ENCODE measurements around the gene TMEM18. TPM values are rescaled to one million over a fixed set of nuclear protein-coding genes. Genes with fewer than 3 reads are reported as not detected.

TMEM18 gene
- total RNA-seq = 16.3 and 21.1 TPM in 2 replicates

DNA sequence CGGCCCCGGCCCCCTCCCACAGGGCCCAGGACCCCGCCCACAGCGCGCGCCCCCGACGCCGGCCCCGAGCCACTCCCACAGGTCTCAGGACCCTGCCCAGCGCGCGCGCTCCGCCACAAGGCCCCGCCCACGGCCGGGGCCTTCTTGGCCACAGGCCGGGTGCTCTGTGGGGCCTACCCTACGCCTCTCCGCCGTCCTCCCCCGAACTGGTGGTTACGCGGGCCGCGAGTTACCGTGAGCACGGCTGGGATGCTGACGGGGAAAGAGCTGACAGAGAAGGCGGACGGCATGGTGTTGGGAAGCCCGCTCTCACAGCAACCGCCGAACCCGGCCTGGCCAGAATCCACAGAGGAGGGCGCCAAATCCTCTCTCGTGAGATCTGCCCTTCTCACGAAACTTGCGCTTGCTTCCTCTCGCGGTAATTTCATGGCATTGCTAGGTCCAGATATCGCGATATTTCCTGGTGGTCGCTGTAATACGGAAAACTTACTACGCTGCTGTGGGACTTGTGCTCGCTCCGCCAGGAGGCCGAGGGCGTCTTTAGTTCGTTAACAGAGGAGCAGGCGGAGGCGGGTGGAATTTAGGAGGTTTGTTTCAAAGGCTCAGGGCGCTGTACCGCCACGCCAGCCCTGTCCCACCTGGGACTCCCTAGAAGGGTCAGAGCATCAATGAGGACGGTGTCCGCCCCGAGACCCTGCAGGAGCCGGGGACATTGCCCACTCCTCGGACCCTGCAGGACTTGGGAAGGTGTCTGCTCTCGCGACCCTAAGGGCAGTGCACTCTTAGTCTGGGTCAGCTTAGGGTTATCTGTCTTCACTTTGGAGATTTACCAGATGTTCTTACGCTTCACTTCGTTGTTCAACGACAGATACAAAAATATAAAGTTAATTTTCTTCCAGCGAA is at the start of gene TMEM18:
Gene TMEM18 (minus strand): TSS at position 351 of the 903 bp plus-strand sequence. CDS start 61 bp downstream, at position 290.

